HCT116 (cell line): ENCODE results near the gene IMMP2L. TPM values are rescaled to one million over a fixed set of nuclear protein-coding genes. Genes with fewer than 3 reads are reported as not detected.

ENCODE experiments used
- ATAC-seq: fragments of 200-7000 bp; cut with Tn5 transposase; 2 replicates; pipeline ENCODE4 v1.9.1; 2020; ENCODE audit warnings: mild to moderate bottlenecking, moderate library complexity
- BruUV-seq: library from RNA; stranded (reverse); fragments of 400-500 nt; replicated peaks from 2 replicates; lab custom pipeline; 2021; lab: Mats Ljungman, UMichigan
- CTCF ChIA-PET: fragments of 300-600 bp; sonication (Branson Sonifier 250); formaldehyde crosslinking; loops from one replicate; lab custom pipeline; 2021; ENCODE audit warnings: antibody characterized with exemption; lab: Charles Lee
- POLR2A ChIA-PET: fragments of 300-600, 350-600 bp; sonication (Branson Sonifier 250); formaldehyde crosslinking; loops from one replicate; lab custom pipeline; 2021; ENCODE audit warnings: antibody characterized with exemption; lab: Charles Lee
- RAD21 ChIA-PET, 2 experiments: fragments of 300-600 bp; sonication (Branson Sonifier 250); formaldehyde crosslinking; loops; one replicate each; lab custom pipeline; 2023; ENCODE audit warnings: low total read pairs in 2 of 2; ENCODE audit not compliant: uncharacterized antibody in 2 of 2, unreplicated experiment in 2 of 2, low non-redundant PET in 1 of 2; lab: Charles Lee
- DNase-seq: peaks from one replicate; pipeline ENCODE4 v3.0.0-alpha.2; 2010; ENCODE audit warnings: low read depth, low spot score
- H2AFZ ChIP-seq: fragments of 200-600 bp; shearing (Covaris generic), sonication (generic); 2 replicates; pipeline ENCODE4 v1.6.1; 2017; ENCODE audit warnings: low read depth, mixed run types, mixed read lengths, antibody characterized with exemption, low read length; ENCODE audit not compliant: poor library complexity, severe bottlenecking
- H3K27ac ChIP-seq: 2 replicates; pipeline ENCODE4 v1.5.1; 2012; ENCODE audit warnings: low read depth, low read length
- H3K27me3 ChIP-seq: fragments of 200-600 bp; sonication (generic); 2 replicates; pipeline ENCODE4 v1.6.1; 2016; ENCODE audit warnings: mixed run types, low read length, mixed read lengths; ENCODE audit not compliant: insufficient read depth
- H3K36me3 ChIP-seq, 2 experiments: fragments of 200-500 bp in 1 of 2; fragments of 200-600 bp in 1 of 2; sonication (Bioruptor generic) in 1 of 2; sonication (generic) in 1 of 2; 2 replicates each; pipeline versions ENCODE4 v1.5.1 to v1.6.1; 2014 to 2016; ENCODE audit warnings: low read length in 2 of 2, inconsistent platforms in 1 of 2, mixed read lengths in 1 of 2, mixed run types in 1 of 2; ENCODE audit not compliant: insufficient read depth in 2 of 2, control insufficient read depth in 1 of 2
- H3K4me1 ChIP-seq, 2 experiments: fragments of 200-600 bp in 1 of 2; sonication (generic) in 1 of 2; 2 replicates each; pipeline versions ENCODE4 v1.5.1 to v1.6.1; 2012 to 2017; ENCODE audit warnings: low read length in 2 of 2, inconsistent platforms in 1 of 2, mild to moderate bottlenecking in 1 of 2, mixed read lengths in 1 of 2, mixed run types in 1 of 2, moderate library complexity in 1 of 2; ENCODE audit not compliant: insufficient read depth in 2 of 2, control insufficient read depth in 1 of 2
- H3K4me2 ChIP-seq: fragments of 200-600 bp; sonication (generic); 2 replicates; pipeline ENCODE4 v1.6.1; 2017; ENCODE audit warnings: mixed run types, low read length, mixed read lengths
- H3K4me3 ChIP-seq, 2 experiments: fragments of 200-600 bp in 1 of 2; sonication (generic) in 1 of 2; replicated peaks in 1 of 2; 2 replicates each; pipeline ENCODE4 v1.5.1; 2011 to 2016; ENCODE audit warnings: low read length in 2 of 2, control low read depth in 1 of 2, low read depth in 1 of 2, mild to moderate bottlenecking in 1 of 2, mixed read lengths in 1 of 2, mixed run types in 1 of 2
- H3K79me2 ChIP-seq: fragments of 200-600 bp; sonication (generic); 2 replicates; pipeline ENCODE4 v1.6.1; 2017; ENCODE audit warnings: mild to moderate bottlenecking, mixed run types, low read length, moderate library complexity, mixed read lengths; ENCODE audit not compliant: insufficient read depth
- H3K9ac ChIP-seq: fragments of 200-600 bp; sonication (generic); 2 replicates; pipeline ENCODE4 v1.6.1; 2016; ENCODE audit warnings: low read length, mixed read lengths
- H3K9me2 ChIP-seq: fragments of 200-600 bp; sonication (generic), shearing (Covaris generic); 2 replicates; pipeline ENCODE4 v1.6.1; 2017; ENCODE audit warnings: mixed run types, mild to moderate bottlenecking, moderate library complexity; ENCODE audit not compliant: insufficient read depth
- H3K9me3 ChIP-seq, 2 experiments: fragments of 200-500 bp in 1 of 2; fragments of 200-600 bp in 1 of 2; sonication (Bioruptor generic) in 1 of 2; sonication (generic) in 1 of 2; 2 replicates each; pipeline ENCODE4 v1.6.1; 2014 to 2017; ENCODE audit warnings: low read length in 2 of 2, mixed read lengths in 2 of 2, inconsistent platforms in 1 of 2, low read depth in 1 of 2, mild to moderate bottlenecking in 1 of 2, mixed run types in 1 of 2, moderate library complexity in 1 of 2; ENCODE audit not compliant: control insufficient read depth in 1 of 2, insufficient read depth in 1 of 2
- H4K20me1 ChIP-seq: fragments of 200-600 bp; sonication (generic), shearing (Covaris generic); 2 replicates; pipeline ENCODE4 v1.6.1; 2017; ENCODE audit warnings: mixed run types, mild to moderate bottlenecking, moderate library complexity; ENCODE audit not compliant: insufficient read depth
- CBX3 ChIP-seq: IDR thresholded peaks from 2 replicates; pipeline ENCODE4 v1.6.1; 2012; ENCODE audit warnings: low read depth
- EGR1 ChIP-seq: IDR thresholded peaks from 2 replicates; pipeline ENCODE4 v1.6.1; 2012; ENCODE audit warnings: low read depth
- ELF1 ChIP-seq: IDR thresholded peaks from 2 replicates; pipeline ENCODE4 v1.6.1; 2012; ENCODE audit warnings: low read depth, borderline replicate concordance
- EZH2 ChIP-seq: fragments of 200-600 bp; sonication (generic); IDR thresholded peaks from 2 replicates; pipeline ENCODE4 v1.6.1; 2017; ENCODE audit warnings: antibody characterized with exemption, mixed run types
- EZH2phosphoT487 ChIP-seq: fragments of 200-600 bp; IDR thresholded peaks from 2 replicates; pipeline ENCODE4 v1.6.1; 2018; ENCODE audit warnings: antibody characterized with exemption, borderline replicate concordance
- FOSL1 ChIP-seq: IDR thresholded peaks from 2 replicates; pipeline ENCODE4 v1.6.1; 2012; ENCODE audit warnings: low read depth
- JUND ChIP-seq: IDR thresholded peaks from 2 replicates; pipeline ENCODE4 v1.6.1; 2012
- POLR2AphosphoS5 ChIP-seq: IDR thresholded peaks from 2 replicates; pipeline ENCODE4 v1.6.1; 2011; ENCODE audit warnings: mild to moderate bottlenecking, low read depth, low read length, moderate library complexity
- RAD21 ChIP-seq: IDR thresholded peaks from 2 replicates; pipeline ENCODE4 v1.6.1; 2012; ENCODE audit warnings: low read depth, mild to moderate bottlenecking
- SIN3A ChIP-seq: IDR thresholded peaks from 2 replicates; pipeline ENCODE4 v1.6.1; 2012; ENCODE audit warnings: low read depth
- SP1 ChIP-seq: IDR thresholded peaks from 2 replicates; pipeline ENCODE4 v1.6.1; 2012; ENCODE audit warnings: low read depth
- SRF ChIP-seq: IDR thresholded peaks from 2 replicates; pipeline ENCODE4 v1.6.1; 2012; ENCODE audit warnings: low read depth
- TCF7L2 ChIP-seq: IDR thresholded peaks from 2 replicates; pipeline ENCODE4 v1.7.0; 2011; ENCODE audit warnings: borderline replicate concordance, inconsistent platforms; ENCODE audit not compliant: insufficient read depth, insufficient read length; ENCODE audit errors: extremely low read depth
- ZFX ChIP-seq: fragments of 450-650 bp; IDR thresholded peaks from 2 replicates; pipeline ENCODE4 v1.6.1; 2017
- ZNF274 ChIP-seq: fragments of 200-500 bp; sonication (Bioruptor generic); IDR thresholded peaks from 2 replicates; pipeline ENCODE4 v1.6.1; 2014; ENCODE audit warnings: mild to moderate bottlenecking, low read depth, low read length, inconsistent platforms
- intact Hi-C: fragments of 100-400 bp; cut with micrococcal nuclease; formaldehyde crosslinking; loops from 2 replicates; pipeline ENCODE4 v1.10.0; 2022
- total RNA-seq: library from RNA; stranded (reverse); gene quantifications from one replicate; pipeline ENCODE4 v1.2.1, GENCODE V29; 2021; ENCODE audit not compliant: unreplicated experiment
- TF ChIP-seq, protein P1 (sequence below): IDR thresholded peaks from 2 replicates; pipeline ENCODE4 v1.6.1; 2012; ENCODE audit warnings: low read depth
- TF ChIP-seq, protein P2 (sequence below), 3 experiments: fragments of 200-600 bp in 1 of 3; sonication (generic) in 1 of 3; IDR thresholded peaks in 2 of 3; conservative IDR thresholded peaks in 1 of 3; 2 replicates each; pipeline ENCODE4 v1.5.1; 2012 to 2017; ENCODE audit warnings: low read depth in 2 of 3, low read length in 2 of 3, antibody characterized with exemption in 1 of 3, borderline replicate concordance in 1 of 3, control low read depth in 1 of 3, mild to moderate bottlenecking in 1 of 3, mixed read lengths in 1 of 3, mixed run types in 1 of 3, moderate library complexity in 1 of 3; ENCODE audit not compliant: insufficient read depth in 1 of 3
- TF ChIP-seq, protein P3 (sequence below): IDR thresholded peaks from 2 replicates; pipeline ENCODE4 v1.6.1; 2012
- TF ChIP-seq, protein P4 (sequence below): IDR thresholded peaks from 2 replicates; pipeline ENCODE4 v1.6.1; 2012
- TF ChIP-seq, protein P5 (sequence below): IDR thresholded peaks from 2 replicates; pipeline ENCODE4 v1.6.1; 2011; ENCODE audit warnings: mild to moderate bottlenecking, low read length, moderate library complexity; ENCODE audit not compliant: insufficient replicate concordance; ENCODE audit errors: extremely low read depth

IMMP2L gene
- total RNA-seq, 1 experiment from 2014 or later: 21.1 TPM

DNA sequence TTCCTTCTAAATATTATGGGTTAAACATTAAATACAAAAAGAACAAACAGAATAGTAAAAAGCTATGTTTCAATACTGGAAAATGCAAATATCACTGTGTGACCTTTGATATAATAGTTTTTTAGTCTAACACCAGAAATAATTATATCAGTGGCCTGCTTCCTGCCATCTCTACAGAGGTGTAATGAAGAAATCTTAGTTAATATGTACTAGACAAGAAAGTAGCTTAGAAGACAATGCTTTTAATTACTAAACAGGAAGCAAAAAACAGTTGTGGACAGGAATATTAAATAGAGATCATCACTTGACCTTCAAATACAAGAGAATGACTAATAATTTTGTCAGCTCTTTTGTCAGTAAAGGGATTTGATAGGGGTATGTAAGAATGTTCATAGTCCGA lies 518.7 kb downstream of the IMMP2L start:
- BruUV-seq: no TSS peak
- Histone ChIP-seq H3K9ac (no peak overlapping the region), H3K79me2 (no peaks in the 10 kb centered on the region), H3K4me2 (no peak overlapping the region), H3K36me3 (no peaks in the 10 kb centered on the region), H3K9me2 (no peaks in the 10 kb centered on the region), H3K27me3 (no peaks in the 10 kb centered on the region), H3K4me1 (no peaks in the 10 kb centered on the region), H3K27ac (no peak overlapping the region), H2AFZ (no peak overlapping the region), H3K4me3 (no peak overlapping the region), H4K20me1 (no peaks in the 10 kb centered on the region), H3K9me3 (no peaks in the 10 kb centered on the region)
- DNase-seq: no peak
- TF ChIP-seq, protein P1, sequence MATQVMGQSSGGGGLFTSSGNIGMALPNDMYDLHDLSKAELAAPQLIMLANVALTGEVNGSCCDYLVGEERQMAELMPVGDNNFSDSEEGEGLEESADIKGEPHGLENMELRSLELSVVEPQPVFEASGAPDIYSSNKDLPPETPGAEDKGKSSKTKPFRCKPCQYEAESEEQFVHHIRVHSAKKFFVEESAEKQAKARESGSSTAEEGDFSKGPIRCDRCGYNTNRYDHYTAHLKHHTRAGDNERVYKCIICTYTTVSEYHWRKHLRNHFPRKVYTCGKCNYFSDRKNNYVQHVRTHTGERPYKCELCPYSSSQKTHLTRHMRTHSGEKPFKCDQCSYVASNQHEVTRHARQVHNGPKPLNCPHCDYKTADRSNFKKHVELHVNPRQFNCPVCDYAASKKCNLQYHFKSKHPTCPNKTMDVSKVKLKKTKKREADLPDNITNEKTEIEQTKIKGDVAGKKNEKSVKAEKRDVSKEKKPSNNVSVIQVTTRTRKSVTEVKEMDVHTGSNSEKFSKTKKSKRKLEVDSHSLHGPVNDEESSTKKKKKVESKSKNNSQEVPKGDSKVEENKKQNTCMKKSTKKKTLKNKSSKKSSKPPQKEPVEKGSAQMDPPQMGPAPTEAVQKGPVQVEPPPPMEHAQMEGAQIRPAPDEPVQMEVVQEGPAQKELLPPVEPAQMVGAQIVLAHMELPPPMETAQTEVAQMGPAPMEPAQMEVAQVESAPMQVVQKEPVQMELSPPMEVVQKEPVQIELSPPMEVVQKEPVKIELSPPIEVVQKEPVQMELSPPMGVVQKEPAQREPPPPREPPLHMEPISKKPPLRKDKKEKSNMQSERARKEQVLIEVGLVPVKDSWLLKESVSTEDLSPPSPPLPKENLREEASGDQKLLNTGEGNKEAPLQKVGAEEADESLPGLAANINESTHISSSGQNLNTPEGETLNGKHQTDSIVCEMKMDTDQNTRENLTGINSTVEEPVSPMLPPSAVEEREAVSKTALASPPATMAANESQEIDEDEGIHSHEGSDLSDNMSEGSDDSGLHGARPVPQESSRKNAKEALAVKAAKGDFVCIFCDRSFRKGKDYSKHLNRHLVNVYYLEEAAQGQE: no peak
- TF ChIP-seq ZFX: no peak
- TF ChIP-seq SP1: no peak
- TF ChIP-seq FOSL1: no peak
- no peak for TF ChIP-seq EZH2
- TF ChIP-seq RAD21: no peak
- no peak for TF ChIP-seq SRF
- TF ChIP-seq ELF1: no peak
- no peak for TF ChIP-seq EZH2phosphoT487
- no peak for TF ChIP-seq POLR2AphosphoS5
- TF ChIP-seq SIN3A: no peak
- TF ChIP-seq, protein P2, sequence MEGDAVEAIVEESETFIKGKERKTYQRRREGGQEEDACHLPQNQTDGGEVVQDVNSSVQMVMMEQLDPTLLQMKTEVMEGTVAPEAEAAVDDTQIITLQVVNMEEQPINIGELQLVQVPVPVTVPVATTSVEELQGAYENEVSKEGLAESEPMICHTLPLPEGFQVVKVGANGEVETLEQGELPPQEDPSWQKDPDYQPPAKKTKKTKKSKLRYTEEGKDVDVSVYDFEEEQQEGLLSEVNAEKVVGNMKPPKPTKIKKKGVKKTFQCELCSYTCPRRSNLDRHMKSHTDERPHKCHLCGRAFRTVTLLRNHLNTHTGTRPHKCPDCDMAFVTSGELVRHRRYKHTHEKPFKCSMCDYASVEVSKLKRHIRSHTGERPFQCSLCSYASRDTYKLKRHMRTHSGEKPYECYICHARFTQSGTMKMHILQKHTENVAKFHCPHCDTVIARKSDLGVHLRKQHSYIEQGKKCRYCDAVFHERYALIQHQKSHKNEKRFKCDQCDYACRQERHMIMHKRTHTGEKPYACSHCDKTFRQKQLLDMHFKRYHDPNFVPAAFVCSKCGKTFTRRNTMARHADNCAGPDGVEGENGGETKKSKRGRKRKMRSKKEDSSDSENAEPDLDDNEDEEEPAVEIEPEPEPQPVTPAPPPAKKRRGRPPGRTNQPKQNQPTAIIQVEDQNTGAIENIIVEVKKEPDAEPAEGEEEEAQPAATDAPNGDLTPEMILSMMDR (IDR thresholded peaks at IDR 0.05 in 2 of 3, conservative IDR thresholded peaks at IDR 0.05 in 1 of 3; ENCODE audit: borderline replicate concordance in 1 of 3, insufficient read depth in 1 of 3, low read depth in 2 of 3, low read length in 2 of 3): no peak
- TF ChIP-seq, protein P3, sequence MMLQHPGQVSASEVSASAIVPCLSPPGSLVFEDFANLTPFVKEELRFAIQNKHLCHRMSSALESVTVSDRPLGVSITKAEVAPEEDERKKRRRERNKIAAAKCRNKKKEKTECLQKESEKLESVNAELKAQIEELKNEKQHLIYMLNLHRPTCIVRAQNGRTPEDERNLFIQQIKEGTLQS: no peak
- TF ChIP-seq EGR1: no peak
- no peak for TF ChIP-seq JUND
- TF ChIP-seq ZNF274: no peak
- TF ChIP-seq, protein P4, sequence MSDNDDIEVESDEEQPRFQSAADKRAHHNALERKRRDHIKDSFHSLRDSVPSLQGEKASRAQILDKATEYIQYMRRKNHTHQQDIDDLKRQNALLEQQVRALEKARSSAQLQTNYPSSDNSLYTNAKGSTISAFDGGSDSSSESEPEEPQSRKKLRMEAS: no peak
- TF ChIP-seq, protein P5, sequence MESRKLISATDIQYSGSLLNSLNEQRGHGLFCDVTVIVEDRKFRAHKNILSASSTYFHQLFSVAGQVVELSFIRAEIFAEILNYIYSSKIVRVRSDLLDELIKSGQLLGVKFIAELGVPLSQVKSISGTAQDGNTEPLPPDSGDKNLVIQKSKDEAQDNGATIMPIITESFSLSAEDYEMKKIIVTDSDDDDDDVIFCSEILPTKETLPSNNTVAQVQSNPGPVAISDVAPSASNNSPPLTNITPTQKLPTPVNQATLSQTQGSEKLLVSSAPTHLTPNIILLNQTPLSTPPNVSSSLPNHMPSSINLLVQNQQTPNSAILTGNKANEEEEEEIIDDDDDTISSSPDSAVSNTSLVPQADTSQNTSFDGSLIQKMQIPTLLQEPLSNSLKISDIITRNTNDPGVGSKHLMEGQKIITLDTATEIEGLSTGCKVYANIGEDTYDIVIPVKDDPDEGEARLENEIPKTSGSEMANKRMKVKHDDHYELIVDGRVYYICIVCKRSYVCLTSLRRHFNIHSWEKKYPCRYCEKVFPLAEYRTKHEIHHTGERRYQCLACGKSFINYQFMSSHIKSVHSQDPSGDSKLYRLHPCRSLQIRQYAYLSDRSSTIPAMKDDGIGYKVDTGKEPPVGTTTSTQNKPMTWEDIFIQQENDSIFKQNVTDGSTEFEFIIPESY: no peak
- no peak for TF ChIP-seq CBX3
- TF ChIP-seq TCF7L2: no peak
- ChIA-PET CTCF (no interaction called here), RAD21 (no interaction called here), POLR2A (no interaction called here)
- intact Hi-C loops: no loop called here
- no peak for ATAC-seq
